ENCODE data around the gene ABHD1. TPM values are rescaled to one million over a fixed set of nuclear protein-coding genes. Genes with fewer than 3 reads are reported as not detected.
A peak's percentile ranks its signal among the peaks of the same experiment; 100 is the strongest.
"Not testable (repeated sequence)": the region's sequence is repeated elsewhere in the genome, so short reads cannot be mapped to it uniquely, and the experiment has no call there.

Gene ABHD1
- total and polyA plus RNA-seq, 3 donors from 2014 or later = 37.3 to 141 (median 76.4) TPM

DNA sequence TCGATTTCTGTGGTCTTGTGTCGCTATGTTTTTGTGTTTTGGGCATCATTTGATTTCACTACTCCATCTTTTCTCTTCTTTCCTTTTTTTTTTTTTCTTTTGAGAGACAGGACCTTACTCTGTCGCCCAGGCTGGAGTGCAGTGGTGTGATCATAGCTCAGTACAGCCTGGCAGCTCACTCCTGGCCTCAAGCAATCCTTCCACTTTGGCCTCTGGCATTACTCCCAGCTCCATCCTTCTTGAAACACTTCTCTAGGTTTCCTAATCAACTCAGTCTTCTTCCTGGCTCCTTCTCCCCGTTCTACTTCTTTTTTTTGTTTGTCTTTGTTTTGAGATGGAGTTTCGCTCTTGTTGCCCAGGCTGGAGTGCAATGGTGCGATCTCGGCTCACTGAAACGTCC lies 51.7 kb downstream of the ABHD1 start:
- peak; percentile 50 for DNase-seq
- no peak for TF ChIP-seq POLR2A (IDR thresholded peaks at IDR 0.05)
- no peak for TF ChIP-seq CTCF (IDR thresholded peaks at IDR 0.05)
- H3K27me3 ChIP-seq = no peaks in the 10 kb centered on the region
- peaks cover 9% of the 10 kb centered on the region for H3K4me1 ChIP-seq
- WGBS, 2 donors = 59 to 64% methylated on average over 8 of the region's 8 CpGs
- intact Hi-C loops (cut with DNase I; ENCODE audit: low total_unique reads) = no loop called here
- no peaks in the 10 kb centered on the region for H3K36me3 ChIP-seq (ENCODE audit: low read depth, missing control alignments)
- H3K27ac ChIP-seq = no peak overlapping the region
- H3K4me3 ChIP-seq = no peak overlapping the region
- H3K9me3 ChIP-seq = no peaks in the 10 kb centered on the region

GRCh38 chr2:27175781-27176180 lies 52.2 kb downstream of the ABHD1 start:
- H3K4me1 ChIP-seq; H3K36me3 ChIP-seq (ENCODE audit: low read depth, missing control alignments); H3K27ac ChIP-seq; intact Hi-C loops (cut with DNase I; ENCODE audit: low total_unique reads); H3K27me3 ChIP-seq; H3K4me3 ChIP-seq; DNase-seq; H3K9me3 ChIP-seq: not testable (repeated sequence)
- 90 to 97% methylated on average over 4 of the region's 4 CpGs for WGBS, 2 donors

- whole genome bisulfite sequencing, 2 donors = 70 to 78% methylated on average over 15 of the region's 15 CpGs
- no peak for DNase-seq
- H3K9me3 ChIP-seq = no peaks in the 10 kb centered on the region
- TF ChIP-seq POLR2A (IDR thresholded peaks at IDR 0.05) (no peak), CTCF (IDR thresholded peaks at IDR 0.05) (no peak)
- no peaks in the 10 kb centered on the region for H3K36me3 ChIP-seq (ENCODE audit: low read depth, missing control alignments)
- H3K4me1 ChIP-seq = peaks cover 2% of the 10 kb centered on the region
- intact Hi-C loops (cut with DNase I; ENCODE audit: low total_unique reads) = no loop called here
- no peak overlapping the region for H3K27ac ChIP-seq
- H3K4me3 ChIP-seq = no peak overlapping the region
- H3K27me3 ChIP-seq = no peaks in the 10 kb centered on the region
These were observed 54.1 kb downstream of the ABHD1 start for GRCh38 chr2:27177441-27178351.

GRCh38 chr2:27178469-27178868 lies 54.9 kb downstream of the ABHD1 start:
- 94 to 97% methylated on average over 3 of the region's 3 CpGs for WGBS, 2 donors
- Histone ChIP-seq H3K36me3 (ENCODE audit: low read depth, missing control alignments) (no peaks in the 10 kb centered on the region), H3K27me3 (no peaks in the 10 kb centered on the region), H3K27ac (no peak overlapping the region), H3K4me3 (no peak overlapping the region), H3K4me1 (peaks cover 2% of the 10 kb centered on the region), H3K9me3 (no peaks in the 10 kb centered on the region)
- TF ChIP-seq CTCF (IDR thresholded peaks at IDR 0.05) (no peak), POLR2A (IDR thresholded peaks at IDR 0.05) (no peak)
- DNase-seq = no peak
- intact Hi-C loops (cut with DNase I; ENCODE audit: low total_unique reads) = no loop called here

DNA sequence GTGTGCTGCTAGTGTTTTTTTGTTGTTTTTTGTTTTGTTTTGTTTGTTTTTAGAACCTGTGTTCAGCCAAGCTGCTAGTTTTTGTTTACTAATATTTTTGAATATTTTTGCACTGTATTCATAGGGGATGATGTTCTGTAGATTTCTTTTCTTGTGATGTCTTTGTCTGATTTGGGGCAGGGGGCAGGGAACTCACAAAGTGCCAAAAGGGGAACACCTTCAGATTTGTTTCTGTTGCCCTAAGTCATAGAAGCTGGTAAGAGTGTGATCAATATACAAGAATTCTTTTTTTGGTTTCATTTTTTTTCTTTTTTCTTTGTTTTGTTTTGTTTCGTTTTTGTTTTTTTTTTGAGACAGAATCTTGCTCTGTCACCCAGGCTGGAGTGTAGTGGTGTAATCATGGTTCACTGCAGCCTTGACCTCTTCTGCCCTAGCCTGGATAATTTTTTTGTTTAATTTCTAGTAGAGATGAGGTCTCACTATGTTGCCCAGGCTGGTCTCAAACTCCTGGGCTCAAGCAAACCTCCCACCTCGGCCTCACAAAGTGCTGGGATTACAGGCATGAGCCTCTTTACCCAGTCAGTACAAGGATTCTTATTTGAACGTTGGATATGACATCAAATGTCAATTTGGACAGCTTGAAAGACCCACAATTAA lies 55.9 kb downstream of the ABHD1 start:
- Histone ChIP-seq H3K27ac (peak overlapping the region in 1 of 2 donors; percentile 12), H3K4me3 (no peak overlapping the region), H3K9me3 (no peaks in the 10 kb centered on the region), H3K27me3 (no peaks in the 10 kb centered on the region), H3K4me1 (peaks cover 6% of the 10 kb centered on the region), H3K36me3 (ENCODE audit: low read depth, missing control alignments) (no peaks in the 10 kb centered on the region)
- WGBS, 2 donors = 54 to 55% methylated on average over 3 of the region's 3 CpGs
- TF ChIP-seq POLR2A (IDR thresholded peaks at IDR 0.05) (no peak), CTCF (IDR thresholded peaks at IDR 0.05) (no peak)
- DNase-seq = no peak
- intact Hi-C loops (cut with DNase I; ENCODE audit: low total_unique reads) = no loop called here
